Renal cortex interstitium (tissue), 11 donors: ENCODE measurements around the gene CXorf58. TPM values are rescaled to one million over a fixed set of nuclear protein-coding genes. Genes with fewer than 3 reads are reported as not detected.
"Not testable (repeated sequence)": the region's sequence is repeated elsewhere in the genome, so short reads cannot be mapped to it uniquely, and the experiment has no call there.

Source experiments
- DNase-seq, 11 donors: peaks; one replicate each; pipeline ENCODE4 v3.0.0-alpha.2; 2013; ENCODE audit warnings: low read depth in 9 of 11, low spot score in 4 of 11; ENCODE audit errors: extremely low read depth in 1 of 11
- polyA plus RNA-seq, 3 donors: library from polyadenylated mRNA; unstranded; fragments of 120-200 nt; gene quantifications; one replicate each; pipeline ENCODE4 v1.2.1, GENCODE V29; 2013; ENCODE audit not compliant: insufficient read length in 3 of 3

The CXorf58 gene
- polyA plus RNA-seq, 3 donors, result 0.06 to 0.15 (median 0.14) TPM

DNA sequence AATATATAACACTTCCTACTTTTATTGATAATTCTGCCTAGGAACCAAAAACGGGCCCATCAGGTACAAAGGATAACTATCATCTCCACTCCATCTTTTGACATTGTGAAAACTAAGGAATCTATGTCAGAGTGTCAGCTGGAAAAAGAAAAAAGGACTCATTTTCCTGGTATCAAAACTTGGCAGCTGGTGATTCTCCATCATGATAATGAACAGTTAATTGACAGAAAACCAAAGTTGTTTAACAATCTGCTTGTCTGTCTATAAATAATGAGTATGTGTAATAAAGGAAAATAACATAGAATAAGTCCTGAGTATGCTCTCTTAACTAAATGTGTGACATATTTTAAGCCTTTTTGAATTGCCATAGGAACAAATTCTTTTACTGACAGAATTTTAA is 31.4 kb downstream of the CXorf58 start:
- DNase-seq, result no peak

DNA sequence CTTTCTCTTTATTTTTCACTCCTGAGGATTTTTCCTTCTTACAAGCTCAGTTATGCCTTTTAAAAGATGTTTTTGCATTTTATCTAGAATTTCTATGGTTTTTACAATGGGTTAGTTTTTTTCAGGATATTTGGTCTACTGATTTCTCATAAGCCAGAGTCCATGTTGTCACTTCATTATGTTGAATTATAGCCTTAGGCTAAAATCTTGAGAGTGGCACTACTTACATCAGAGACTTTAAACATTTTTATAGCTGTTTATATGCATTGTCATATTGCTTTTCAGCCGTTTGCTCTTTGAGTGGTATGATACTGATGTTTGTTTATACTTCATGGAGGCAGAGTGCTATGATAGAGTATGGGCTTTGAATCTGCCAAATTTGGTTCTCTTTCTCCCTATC is 36.4 kb downstream of the CXorf58 start:
- DNase-seq, result no peak

DNA sequence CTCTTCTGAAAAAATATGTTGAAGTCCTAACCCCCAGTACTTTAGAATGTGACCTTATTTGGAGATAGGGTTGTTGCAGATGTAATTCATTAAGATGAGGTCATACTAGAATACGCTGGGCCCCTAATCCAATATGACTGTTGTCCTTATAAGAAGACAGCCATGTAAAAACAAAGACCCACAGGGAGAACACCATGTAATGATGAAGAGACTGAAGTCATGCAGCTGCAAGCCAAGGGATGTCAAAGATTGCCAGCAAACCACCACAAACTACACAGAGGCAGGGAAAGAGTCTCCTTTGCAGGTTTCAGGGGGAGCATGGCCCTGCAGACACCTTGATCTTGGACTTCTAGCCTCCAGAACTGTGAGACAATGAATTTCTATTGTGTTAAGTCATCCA is 37.4 kb downstream of the CXorf58 start:
- no peak for DNase-seq

GRCh38 chrX:23952391-23952790 is 44.6 kb downstream of the CXorf58 start:
- DNase-seq, result no peak

GRCh38 chrX:23952984-23953907 is 45.4 kb downstream of the CXorf58 start:
- DNase-seq, result no peak

DNA sequence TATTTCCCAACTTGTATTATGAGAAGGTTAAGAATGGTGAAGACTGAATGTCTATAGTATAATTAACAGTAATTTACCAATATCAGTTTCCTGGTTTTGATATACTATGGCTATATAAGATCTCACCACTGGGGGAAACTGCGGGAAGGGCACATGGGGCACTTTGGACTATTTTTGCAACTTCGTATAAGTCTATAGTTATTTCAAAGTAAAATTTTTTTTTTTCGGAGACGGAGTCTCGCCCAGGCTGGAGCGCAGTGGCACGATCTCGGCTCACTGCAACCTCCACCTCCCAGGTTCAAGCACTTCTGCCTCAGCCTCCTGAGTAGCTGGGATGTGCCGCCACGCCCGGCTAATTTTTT is 46.1 kb downstream of the CXorf58 start:
- no peak for DNase-seq

DNA sequence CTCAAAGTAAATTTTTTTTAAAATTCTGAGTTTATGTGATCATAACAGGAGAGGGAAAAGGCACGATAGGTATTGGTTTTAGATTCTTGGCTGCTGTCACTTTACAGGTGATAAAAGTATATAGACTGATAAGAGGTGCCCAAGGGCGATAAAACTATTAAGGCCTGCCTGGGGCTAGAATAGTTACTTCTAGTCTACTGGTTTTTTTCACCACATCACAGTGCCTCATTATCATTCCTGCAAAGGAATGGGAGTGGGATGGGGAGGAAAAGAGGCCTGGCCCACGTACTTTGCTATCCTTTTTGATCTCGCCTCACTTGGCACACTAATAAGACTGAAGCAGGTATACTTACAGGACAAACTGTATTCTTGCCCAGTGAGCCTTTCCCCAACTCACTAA is 46.6 kb downstream of the CXorf58 start:
- DNase-seq, result no peak

GRCh38 chrX:23959781-23960180 is 52.0 kb downstream of the CXorf58 start:
- no peak for DNase-seq

- DNase-seq, result no peak
These were observed 56.4 kb downstream of the CXorf58 start for GRCh38 chrX:23964191-23964590.

- DNase-seq, result not testable (repeated sequence)
These were observed 57.8 kb downstream of the CXorf58 start for GRCh38 chrX:23965630-23966029.

- DNase-seq, result no peak
These were observed 70.7 kb downstream of the CXorf58 start for GRCh38 chrX:23978491-23978890.

- peak in 2 of 11 donors; percentile 20 to 23 for DNase-seq
These were observed 72.2 kb downstream of the CXorf58 start for GRCh38 chrX:23980011-23980441.

DNA sequence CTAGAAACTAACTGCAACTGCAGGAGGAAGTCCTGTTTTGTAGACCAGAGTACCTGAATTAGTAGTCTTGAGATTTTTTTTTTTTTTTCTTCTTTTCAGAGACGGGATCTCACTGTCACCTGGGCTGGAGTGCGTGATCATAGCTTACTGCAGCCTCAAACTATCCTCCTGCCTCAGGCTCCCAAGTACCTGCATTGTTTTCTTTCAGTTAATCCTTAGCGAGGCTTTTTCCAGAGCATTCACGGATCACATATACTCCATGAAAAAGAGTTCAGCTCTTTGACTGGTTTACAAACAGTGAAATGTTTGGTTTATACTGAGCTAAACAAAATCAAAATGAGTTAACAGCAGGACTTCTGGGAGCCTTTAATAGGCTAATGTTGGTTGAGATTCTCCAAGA is 73.4 kb downstream of the CXorf58 start:
- no peak for DNase-seq

GRCh38 chrX:23981711-23982110 is 73.9 kb downstream of the CXorf58 start:
- no peak for DNase-seq

GRCh38 chrX:23982891-23983290 is 75.1 kb downstream of the CXorf58 start:
- DNase-seq, result no peak

Other genes starting within 250 kb of the CXorf58 start
- 100 to 1,000 TPM in 2 of 3 donors, 10 to 100 TPM in 1; 83.9 to 125 (median 107) TPM for gene PRDX4, start 240.5 kb upstream of the CXorf58 start, polyA plus RNA-seq
- 10 to 100 TPM; 30.3 to 46.6 (median 37.2) TPM for gene ACOT9, start 164.7 kb upstream of the CXorf58 start, polyA plus RNA-seq
- gene SAT1, start 124.8 kb upstream of the CXorf58 start, polyA plus RNA-seq, result 100 to 1,000 TPM; 194 to 321 (median 262) TPM
- 10 to 100 TPM; 33.9 to 44.4 (median 37.2) TPM for gene APOO, start 68 bp upstream of the CXorf58 start, polyA plus RNA-seq
- 10 to 100 TPM; 13.2 to 16.6 (median 14.0) TPM for gene KLHL15, start 119.2 kb downstream of the CXorf58 start, polyA plus RNA-seq
- 100 to 1,000 TPM; 166 to 231 (median 204) TPM for gene EIF2S3, start 146.9 kb downstream of the CXorf58 start, polyA plus RNA-seq
- 10 to 100 TPM; 29.5 to 45.8 (median 30.8) TPM for gene ZFX, start 241.7 kb downstream of the CXorf58 start, polyA plus RNA-seq